Stimulated activated CD4-positive, alpha-beta T cell treated with anti-CD3 and anti-CD28 coated beads, Interleukin-12 subunit alpha, Interleukin-12 subunit beta, amount 100 ng/mL, for 24 hours (primary cell): Measurements from ENCODE around the gene DRD2.

ENCODE experiments used
- DNase-seq, 2 experiments: peaks; one replicate each; pipeline ENCODE4 v3.0.0-alpha.2; 2020; ENCODE audit warnings: low read depth in 2 of 2

The DRD2 gene

DNA sequence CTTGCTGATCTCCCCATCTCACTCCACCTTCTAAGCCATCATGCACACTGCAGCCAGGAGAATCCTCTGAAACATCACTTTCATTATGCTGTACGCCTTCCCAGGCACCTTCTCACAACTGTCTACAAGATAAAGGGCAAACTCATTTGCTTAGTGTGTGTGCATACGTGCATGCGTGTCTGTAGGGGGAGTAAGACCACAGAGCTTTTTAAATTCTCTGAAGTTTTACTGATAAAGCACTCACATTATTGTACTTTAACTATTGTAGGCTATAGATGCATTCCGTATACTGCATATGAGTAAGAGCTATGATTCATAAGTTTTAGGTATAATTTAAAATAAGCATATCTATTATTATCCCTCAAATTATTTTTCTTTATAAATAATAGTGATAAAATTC is 102.9 kb downstream of the DRD2 start:
- no peak for DNase-seq

- no peak for DNase-seq
Observed at GRCh38 chr11:113370634-113371033, 104.6 kb downstream of the DRD2 start.

DNA sequence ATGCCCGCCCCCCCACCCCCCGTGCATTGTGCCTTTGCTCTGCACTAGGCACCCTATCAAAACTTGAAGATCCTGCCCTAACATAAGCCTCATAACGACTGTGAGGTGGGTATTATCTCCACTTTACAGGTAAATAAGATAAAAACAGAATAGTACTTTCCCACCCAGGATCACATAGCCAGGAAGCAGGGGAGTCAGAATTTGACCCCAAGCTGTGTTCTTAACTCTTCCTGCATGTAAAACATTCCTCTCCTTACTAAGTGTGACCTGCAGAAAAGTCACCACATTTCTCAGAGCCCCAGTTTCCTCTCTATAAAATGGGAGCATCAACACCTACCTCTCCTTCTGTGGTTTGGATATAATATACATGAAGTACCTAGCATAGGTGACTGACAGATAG is 105.8 kb downstream of the DRD2 start:
- no peak for DNase-seq

DNA sequence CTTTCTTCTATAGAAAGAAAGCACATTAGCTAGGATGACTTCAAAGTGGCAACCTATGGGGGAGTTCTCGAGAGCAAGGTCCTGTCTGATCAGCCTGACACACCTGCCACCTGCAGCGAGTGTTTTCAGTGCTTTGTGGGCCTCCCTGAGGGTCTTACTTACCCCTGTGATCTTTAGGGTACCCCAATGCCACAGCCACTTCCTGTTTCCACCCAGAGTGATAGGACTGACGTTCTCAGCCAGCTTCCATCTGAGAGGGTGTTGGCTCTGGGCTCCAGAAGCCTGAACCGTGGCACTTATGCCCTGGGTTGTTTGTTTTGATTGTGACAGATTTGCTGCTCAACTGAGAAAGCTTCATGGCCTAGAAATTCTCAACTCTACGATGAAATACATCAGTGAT is 109.3 kb downstream of the DRD2 start:
- DNase-seq = no peak

- no peak for DNase-seq
Observed at GRCh38 chr11:113363996-113364641, 111.1 kb downstream of the DRD2 start.

GRCh38 chr11:113363406-113363805 is 111.8 kb downstream of the DRD2 start:
- no peak for DNase-seq
